OCI-LY3 (cell line): Measurements from ENCODE around the gene ZMIZ1.

Experiments used
- H2AFZ ChIP-seq: fragments of 200-600, 300-600 bp; shearing (Covaris generic); 2 replicates; pipeline ENCODE4 v1.6.0; 2014; ENCODE audit warnings: antibody characterized with exemption, low read depth, low read length
- H3K27ac ChIP-seq: fragments of 200-600, 300-600 bp; sonication (generic); 2 replicates; pipeline ENCODE4 v1.5.1; 2014; ENCODE audit warnings: mild to moderate bottlenecking, low read length, moderate library complexity, mixed read lengths
- H3K27me3 ChIP-seq: fragments of 200-600, 300-600 bp; sonication (generic); 2 replicates; pipeline ENCODE4 v1.6.1; 2014; ENCODE audit warnings: low read depth, low read length, mixed read lengths
- H3K36me3 ChIP-seq: fragments of 200-600, 300-600 bp; sonication (generic); replicated peaks from 2 replicates; pipeline ENCODE3; 2014; ENCODE audit warnings: low read depth, low read length, mixed read lengths
- H3K4me1 ChIP-seq: fragments of 300-600, 200-600 bp; sonication (generic); 2 replicates; pipeline ENCODE4 v1.6.1; 2014; ENCODE audit warnings: low read length, mixed read lengths
- H3K4me2 ChIP-seq: fragments of 200-600, 300-600 bp; sonication (generic); 2 replicates; pipeline ENCODE4 v1.6.1; 2014; ENCODE audit warnings: low read length, mixed read lengths
- H3K4me3 ChIP-seq: fragments of 300-600, 200-600 bp; sonication (generic); 2 replicates; pipeline ENCODE4 v1.5.1; 2014; ENCODE audit warnings: antibody characterized with exemption, mild to moderate bottlenecking, low read length, moderate library complexity
- H3K79me2 ChIP-seq: fragments of 300-600, 200-600 bp; shearing (Covaris generic); 2 replicates; pipeline ENCODE4 v1.6.1; 2014; ENCODE audit warnings: mild to moderate bottlenecking, low read length, mixed read lengths
- H3K9ac ChIP-seq: fragments of 300-600, 200-600 bp; shearing (Covaris generic); 2 replicates; pipeline ENCODE4 v1.6.0; 2014; ENCODE audit warnings: mild to moderate bottlenecking, low read length, moderate library complexity
- H3K9me3 ChIP-seq: fragments of 200-600, 300-600 bp; shearing (Covaris generic); 2 replicates; pipeline ENCODE4 v1.6.1; 2014; ENCODE audit warnings: low read length, mixed read lengths; ENCODE audit not compliant: insufficient read depth
- H4K20me1 ChIP-seq: fragments of 200-600, 300-600 bp; sonication (generic); 2 replicates; pipeline ENCODE4 v1.6.1; 2016; ENCODE audit warnings: low read length, mixed read lengths; ENCODE audit not compliant: insufficient read depth
- EZH2phosphoT487 ChIP-seq: fragments of 200-600 bp; shearing (Covaris generic); IDR thresholded peaks from 2 replicates; pipeline ENCODE4 v1.6.1; 2018; ENCODE audit warnings: antibody characterized with exemption, mixed run types, low read depth
- TF ChIP-seq, protein P1 (sequence below): fragments of 200-600, 300-600 bp; sonication (generic); IDR thresholded peaks from 2 replicates; pipeline ENCODE4 v1.5.1; 2014; ENCODE audit warnings: antibody characterized with exemption, low read length, low read depth

Gene ZMIZ1

DNA sequence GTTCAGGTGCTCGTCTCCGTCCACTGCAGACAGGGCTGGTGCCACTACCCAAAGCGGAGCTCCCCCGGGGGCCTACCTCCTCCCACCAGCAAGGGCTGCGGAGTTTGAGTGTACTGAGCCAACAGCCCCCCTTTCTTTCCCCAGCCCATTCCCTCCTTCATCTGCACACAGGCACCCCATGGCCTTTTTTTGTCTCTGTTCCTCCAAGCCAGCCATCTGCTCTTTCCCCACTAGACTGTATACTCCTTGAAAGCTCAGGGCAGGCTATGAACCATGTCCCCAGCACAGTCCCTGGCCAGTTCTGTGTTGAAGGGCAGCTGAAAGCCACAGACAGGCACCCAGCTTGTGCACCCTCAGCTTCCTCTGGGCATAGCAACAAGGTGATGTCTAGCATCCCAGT is 99.4 kb downstream of the ZMIZ1 start:
- Histone ChIP-seq H3K79me2 (no peaks in the 10 kb centered on the region), H3K9ac (no peak overlapping the region), H4K20me1 (no peaks in the 10 kb centered on the region), H3K36me3 (no peaks in the 10 kb centered on the region), H3K4me1 (peaks cover 11% of the 10 kb centered on the region), H3K27ac (no peak overlapping the region), H3K9me3 (no peaks in the 10 kb centered on the region), H2AFZ (no peak overlapping the region), H3K27me3 (no peaks in the 10 kb centered on the region), H3K4me2 (no peak overlapping the region), H3K4me3 (no peak overlapping the region)
- no peak for TF ChIP-seq EZH2phosphoT487
- TF ChIP-seq, protein P1, sequence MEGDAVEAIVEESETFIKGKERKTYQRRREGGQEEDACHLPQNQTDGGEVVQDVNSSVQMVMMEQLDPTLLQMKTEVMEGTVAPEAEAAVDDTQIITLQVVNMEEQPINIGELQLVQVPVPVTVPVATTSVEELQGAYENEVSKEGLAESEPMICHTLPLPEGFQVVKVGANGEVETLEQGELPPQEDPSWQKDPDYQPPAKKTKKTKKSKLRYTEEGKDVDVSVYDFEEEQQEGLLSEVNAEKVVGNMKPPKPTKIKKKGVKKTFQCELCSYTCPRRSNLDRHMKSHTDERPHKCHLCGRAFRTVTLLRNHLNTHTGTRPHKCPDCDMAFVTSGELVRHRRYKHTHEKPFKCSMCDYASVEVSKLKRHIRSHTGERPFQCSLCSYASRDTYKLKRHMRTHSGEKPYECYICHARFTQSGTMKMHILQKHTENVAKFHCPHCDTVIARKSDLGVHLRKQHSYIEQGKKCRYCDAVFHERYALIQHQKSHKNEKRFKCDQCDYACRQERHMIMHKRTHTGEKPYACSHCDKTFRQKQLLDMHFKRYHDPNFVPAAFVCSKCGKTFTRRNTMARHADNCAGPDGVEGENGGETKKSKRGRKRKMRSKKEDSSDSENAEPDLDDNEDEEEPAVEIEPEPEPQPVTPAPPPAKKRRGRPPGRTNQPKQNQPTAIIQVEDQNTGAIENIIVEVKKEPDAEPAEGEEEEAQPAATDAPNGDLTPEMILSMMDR, result no peak

DNA sequence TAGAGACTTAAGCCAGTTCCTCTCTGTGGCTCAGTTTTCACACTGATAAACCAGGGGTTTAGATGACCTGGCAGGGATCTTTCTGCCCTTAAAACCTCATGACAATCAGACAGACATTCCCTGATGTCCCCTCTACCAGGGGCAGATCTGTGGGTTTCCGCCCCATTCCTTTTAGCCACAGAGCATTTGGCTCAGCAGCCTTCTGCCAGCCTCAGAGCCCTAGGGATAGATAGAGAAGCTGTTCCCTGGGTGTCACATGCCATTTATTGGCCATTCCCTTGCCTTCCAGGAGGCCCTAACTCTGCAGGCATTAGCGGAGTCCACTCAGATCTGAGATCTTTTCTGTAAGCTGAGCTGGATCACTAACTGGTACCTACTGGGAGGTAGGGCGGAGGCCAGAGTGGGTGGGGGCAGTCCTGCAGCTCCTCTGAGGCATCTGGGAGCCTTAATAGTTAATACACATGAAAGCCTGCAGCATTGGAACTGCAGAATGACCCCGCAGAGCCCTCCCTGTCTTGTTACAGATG is 101.5 kb downstream of the ZMIZ1 start:
- Histone ChIP-seq H3K27me3 (no peaks in the 10 kb centered on the region), H3K79me2 (no peaks in the 10 kb centered on the region), H3K4me1 (no peaks in the 10 kb centered on the region), H3K4me3 (no peak overlapping the region), H2AFZ (no peak overlapping the region), H3K4me2 (no peak overlapping the region), H3K9ac (no peak overlapping the region), H3K27ac (no peak overlapping the region), H3K9me3 (no peaks in the 10 kb centered on the region), H4K20me1 (no peaks in the 10 kb centered on the region), H3K36me3 (no peaks in the 10 kb centered on the region)
- TF ChIP-seq, protein P1, result no peak
- TF ChIP-seq EZH2phosphoT487, result no peak

DNA sequence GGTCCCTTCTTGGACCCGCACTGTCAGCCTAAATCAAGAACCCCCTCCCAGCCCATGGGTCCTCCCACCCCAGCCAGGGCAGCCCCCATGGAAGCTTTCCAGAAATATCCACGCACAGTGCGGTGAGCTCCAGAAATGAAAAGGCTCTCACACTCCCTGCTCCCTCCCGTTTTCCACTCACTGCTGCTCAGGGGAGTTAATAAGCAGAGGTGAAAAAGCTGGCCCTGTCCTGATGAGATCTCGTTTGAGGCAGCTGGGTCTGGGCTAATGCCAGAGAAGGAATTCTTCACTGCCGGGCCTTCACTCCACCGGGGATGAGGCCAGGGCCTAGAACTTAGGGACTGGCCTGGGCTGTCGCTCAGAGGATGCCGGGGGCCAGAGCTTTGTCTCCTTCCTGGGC is 102.2 kb downstream of the ZMIZ1 start:
- Histone ChIP-seq H3K4me2 (no peak overlapping the region), H3K4me3 (no peak overlapping the region), H3K27ac (no peak overlapping the region), H4K20me1 (no peaks in the 10 kb centered on the region), H3K36me3 (no peaks in the 10 kb centered on the region), H3K4me1 (no peaks in the 10 kb centered on the region), H2AFZ (no peak overlapping the region), H3K9ac (no peak overlapping the region), H3K27me3 (no peaks in the 10 kb centered on the region), H3K79me2 (no peaks in the 10 kb centered on the region), H3K9me3 (no peaks in the 10 kb centered on the region)
- no peak for TF ChIP-seq EZH2phosphoT487
- TF ChIP-seq, protein P1, result no peak

DNA sequence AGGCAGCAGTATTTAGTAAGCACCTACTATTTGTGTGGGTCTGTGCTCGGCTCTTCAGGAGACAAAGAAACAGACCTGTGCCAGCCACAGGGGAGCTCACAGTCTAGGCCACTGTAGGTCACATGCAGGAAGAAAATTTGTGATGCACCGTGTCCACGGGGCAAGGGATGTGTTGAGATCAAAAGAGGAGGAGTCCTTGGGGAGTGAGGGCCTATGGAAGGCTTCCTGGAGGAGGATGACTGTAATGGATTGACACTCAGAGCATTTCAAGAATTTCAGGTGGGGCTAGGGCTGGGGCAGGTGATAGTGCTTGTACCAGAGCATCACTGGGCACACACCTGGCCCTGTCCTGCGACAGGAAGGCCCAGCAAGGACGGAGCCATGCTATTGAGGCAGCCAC is 102.7 kb downstream of the ZMIZ1 start:
- Histone ChIP-seq H3K9me3 (no peaks in the 10 kb centered on the region), H3K79me2 (no peaks in the 10 kb centered on the region), H3K4me2 (no peak overlapping the region), H3K4me1 (no peaks in the 10 kb centered on the region), H3K27me3 (no peaks in the 10 kb centered on the region), H3K27ac (no peak overlapping the region), H3K36me3 (no peaks in the 10 kb centered on the region), H4K20me1 (no peaks in the 10 kb centered on the region), H3K9ac (no peak overlapping the region), H3K4me3 (no peak overlapping the region), H2AFZ (no peak overlapping the region)
- no peak for TF ChIP-seq EZH2phosphoT487
